HEK293 (cell line): ENCODE measurements around the gene FOXO3.

Experiments
- GLI2 ChIP-seq: fragments of 450-650 bp; formaldehyde crosslinking; IDR thresholded peaks from 2 replicates; pipeline ENCODE4; 2017; ENCODE audit warnings: missing biosample characterization, missing genetic modification characterization, low read depth, borderline replicate concordance
- IKZF3 ChIP-seq: fragments of 450-650 bp; IDR thresholded peaks from 2 replicates; pipeline ENCODE4 v1.5.0; 2018; ENCODE audit warnings: missing biosample characterization, mild to moderate bottlenecking, missing genetic modification characterization, moderate library complexity
- MZF1 ChIP-seq: fragments of 450-650 bp; formaldehyde crosslinking; IDR thresholded peaks from 2 replicates; pipeline ENCODE4 v1.5.1; 2017; ENCODE audit warnings: missing biosample characterization, missing genetic modification characterization, borderline replicate concordance
- WT1 ChIP-seq: fragments of 450-650 bp; formaldehyde crosslinking; IDR thresholded peaks from 2 replicates; pipeline ENCODE4 v1.5.1; 2016; ENCODE audit warnings: missing biosample characterization, missing genetic modification characterization
- YY1 ChIP-seq: fragments of 450-650 bp; formaldehyde crosslinking; IDR thresholded peaks from 2 replicates; pipeline ENCODE4 v1.5.1; 2018; ENCODE audit warnings: missing biosample characterization, missing genetic modification characterization
- ZBTB20 ChIP-seq: fragments of 450-650 bp; formaldehyde crosslinking; IDR thresholded peaks from 2 replicates; pipeline ENCODE4 v1.5.1; 2016; ENCODE audit warnings: missing biosample characterization, missing genetic modification characterization
- ZBTB8A ChIP-seq: fragments of 450-650 bp; formaldehyde crosslinking; IDR thresholded peaks from 2 replicates; pipeline ENCODE4 v1.5.1; 2016; ENCODE audit warnings: missing biosample characterization, missing genetic modification characterization
- ZNF114 ChIP-seq: fragments of 450-650 bp; formaldehyde crosslinking; IDR thresholded peaks from 2 replicates; pipeline ENCODE4 v1.5.0; 2017; ENCODE audit warnings: missing biosample characterization, missing genetic modification characterization
- ZNF202 ChIP-seq: fragments of 450-650 bp; formaldehyde crosslinking; IDR thresholded peaks from 2 replicates; pipeline ENCODE4 v1.5.1; 2016; ENCODE audit warnings: missing biosample characterization, missing genetic modification characterization, borderline replicate concordance
- ZNF324 ChIP-seq: fragments of 450-650 bp; formaldehyde crosslinking; IDR thresholded peaks from 2 replicates; pipeline ENCODE4 v1.5.1; 2016; ENCODE audit warnings: missing biosample characterization, missing genetic modification characterization
- ZNF350 ChIP-seq: fragments of 450-650 bp; formaldehyde crosslinking; IDR thresholded peaks from 2 replicates; pipeline ENCODE4 v1.5.0; 2017; ENCODE audit warnings: missing biosample characterization, mild to moderate bottlenecking, missing genetic modification characterization
- ZNF354C ChIP-seq: fragments of 450-650 bp; formaldehyde crosslinking; IDR thresholded peaks from 2 replicates; pipeline ENCODE4 v1.5.1; 2016; ENCODE audit warnings: missing biosample characterization, missing genetic modification characterization, low read depth, borderline replicate concordance
- ZNF549 ChIP-seq: fragments of 450-650 bp; IDR thresholded peaks from 2 replicates; pipeline ENCODE4 v1.5.1; 2018; ENCODE audit warnings: missing biosample characterization, missing genetic modification characterization, mild to moderate bottlenecking, inconsistent platforms, moderate library complexity
- ZNF621 ChIP-seq: fragments of 450-650 bp; formaldehyde crosslinking; IDR thresholded peaks from 2 replicates; pipeline ENCODE4 v1.5.1; 2017; ENCODE audit warnings: missing biosample characterization, missing genetic modification characterization
- ZNF623 ChIP-seq: fragments of 450-650 bp; formaldehyde crosslinking; IDR thresholded peaks from 2 replicates; pipeline ENCODE4 v1.5.1; 2016; ENCODE audit warnings: missing biosample characterization, missing genetic modification characterization
- ZNF658 ChIP-seq: fragments of 450-650 bp; formaldehyde crosslinking; IDR thresholded peaks from 2 replicates; pipeline ENCODE4; 2016; ENCODE audit warnings: missing biosample characterization, missing genetic modification characterization
- ZNF670 ChIP-seq: fragments of 450-650 bp; formaldehyde crosslinking; IDR thresholded peaks from 2 replicates; pipeline ENCODE4 v1.5.1; 2016; ENCODE audit warnings: missing biosample characterization, missing genetic modification characterization, low read depth
- ZNF76 ChIP-seq: fragments of 450-650 bp; formaldehyde crosslinking; IDR thresholded peaks from 2 replicates; pipeline ENCODE4; 2016; ENCODE audit warnings: low read depth, missing biosample characterization, missing genetic modification characterization, borderline replicate concordance
- ZNF768 ChIP-seq: fragments of 450-650 bp; formaldehyde crosslinking; IDR thresholded peaks from 2 replicates; pipeline ENCODE4 v1.5.1; 2018; ENCODE audit warnings: missing biosample characterization, mild to moderate bottlenecking, missing genetic modification characterization
- TF ChIP-seq, protein P1 (sequence below): fragments of 450-650 bp; formaldehyde crosslinking; IDR thresholded peaks from 2 replicates; pipeline ENCODE4 v1.5.1; 2017; ENCODE audit warnings: missing biosample characterization, missing genetic modification characterization
- TF ChIP-seq, protein P2 (sequence below): fragments of 450-650 bp; formaldehyde crosslinking; IDR thresholded peaks from 2 replicates; pipeline ENCODE4 v1.5.1; 2016; ENCODE audit warnings: missing biosample characterization, missing genetic modification characterization, borderline replicate concordance
- TF ChIP-seq, protein P3 (sequence below): fragments of 450-650 bp; IDR thresholded peaks from 2 replicates; pipeline ENCODE4 v1.5.1; 2018; ENCODE audit warnings: missing biosample characterization, mild to moderate bottlenecking, missing genetic modification characterization
- TF ChIP-seq, protein P4 (sequence below): fragments of 450-650 bp; formaldehyde crosslinking; IDR thresholded peaks from 2 replicates; pipeline ENCODE4 v1.5.1; 2016; ENCODE audit warnings: missing biosample characterization, missing genetic modification characterization
- TF ChIP-seq, protein P5 (sequence below): fragments of 450-650 bp; formaldehyde crosslinking; IDR thresholded peaks from 2 replicates; pipeline ENCODE4 v1.5.1; 2016; ENCODE audit warnings: missing biosample characterization, missing genetic modification characterization
- TF ChIP-seq, protein P6 (sequence below): fragments of 450-650 bp; formaldehyde crosslinking; conservative IDR thresholded peaks from 2 replicates; pipeline ENCODE4 v1.5.1; 2016; ENCODE audit warnings: low read depth, missing biosample characterization, missing genetic modification characterization

The FOXO3 gene

DNA sequence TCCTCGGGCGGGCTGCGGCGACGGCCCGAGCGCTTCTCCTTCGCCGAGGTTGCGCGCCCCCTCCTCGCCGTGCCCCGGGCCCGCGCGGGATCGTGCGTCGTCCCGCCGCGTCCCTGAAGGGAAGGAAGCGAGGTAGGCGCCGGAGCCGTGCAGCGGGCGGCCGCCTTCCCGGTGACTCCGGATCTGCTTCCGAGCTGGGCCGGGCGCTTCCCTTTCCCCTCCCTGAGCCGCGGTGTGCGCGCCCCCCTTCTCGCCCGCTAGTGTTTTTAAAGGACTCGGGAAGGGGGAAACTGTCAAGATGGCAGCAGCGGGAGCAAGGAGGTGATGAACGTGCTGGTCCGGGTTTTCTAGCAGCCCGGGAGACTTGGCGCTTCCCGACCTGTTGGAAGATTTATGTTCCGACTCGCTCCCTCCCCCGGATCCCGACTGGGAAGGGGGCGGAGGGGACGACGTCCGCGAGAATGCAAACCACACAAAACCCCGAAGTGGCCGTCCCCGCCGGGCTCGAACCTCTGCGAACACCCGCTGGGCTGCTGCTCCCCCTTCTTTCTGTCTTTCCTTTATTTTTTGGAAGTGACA is 744 bp upstream of the FOXO3 start (continued):
- TF ChIP-seq, protein P1, sequence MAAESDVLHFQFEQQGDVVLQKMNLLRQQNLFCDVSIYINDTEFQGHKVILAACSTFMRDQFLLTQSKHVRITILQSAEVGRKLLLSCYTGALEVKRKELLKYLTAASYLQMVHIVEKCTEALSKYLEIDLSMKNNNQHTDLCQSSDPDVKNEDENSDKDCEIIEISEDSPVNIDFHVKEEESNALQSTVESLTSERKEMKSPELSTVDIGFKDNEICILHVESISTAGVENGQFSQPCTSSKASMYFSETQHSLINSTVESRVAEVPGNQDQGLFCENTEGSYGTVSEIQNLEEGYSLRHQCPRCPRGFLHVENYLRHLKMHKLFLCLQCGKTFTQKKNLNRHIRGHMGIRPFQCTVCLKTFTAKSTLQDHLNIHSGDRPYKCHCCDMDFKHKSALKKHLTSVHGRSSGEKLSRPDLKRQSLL (tag by site-specific recombination), result peak; percentile 52; the same call in 1 of the 2 replicates
- TF ChIP-seq, protein P2, sequence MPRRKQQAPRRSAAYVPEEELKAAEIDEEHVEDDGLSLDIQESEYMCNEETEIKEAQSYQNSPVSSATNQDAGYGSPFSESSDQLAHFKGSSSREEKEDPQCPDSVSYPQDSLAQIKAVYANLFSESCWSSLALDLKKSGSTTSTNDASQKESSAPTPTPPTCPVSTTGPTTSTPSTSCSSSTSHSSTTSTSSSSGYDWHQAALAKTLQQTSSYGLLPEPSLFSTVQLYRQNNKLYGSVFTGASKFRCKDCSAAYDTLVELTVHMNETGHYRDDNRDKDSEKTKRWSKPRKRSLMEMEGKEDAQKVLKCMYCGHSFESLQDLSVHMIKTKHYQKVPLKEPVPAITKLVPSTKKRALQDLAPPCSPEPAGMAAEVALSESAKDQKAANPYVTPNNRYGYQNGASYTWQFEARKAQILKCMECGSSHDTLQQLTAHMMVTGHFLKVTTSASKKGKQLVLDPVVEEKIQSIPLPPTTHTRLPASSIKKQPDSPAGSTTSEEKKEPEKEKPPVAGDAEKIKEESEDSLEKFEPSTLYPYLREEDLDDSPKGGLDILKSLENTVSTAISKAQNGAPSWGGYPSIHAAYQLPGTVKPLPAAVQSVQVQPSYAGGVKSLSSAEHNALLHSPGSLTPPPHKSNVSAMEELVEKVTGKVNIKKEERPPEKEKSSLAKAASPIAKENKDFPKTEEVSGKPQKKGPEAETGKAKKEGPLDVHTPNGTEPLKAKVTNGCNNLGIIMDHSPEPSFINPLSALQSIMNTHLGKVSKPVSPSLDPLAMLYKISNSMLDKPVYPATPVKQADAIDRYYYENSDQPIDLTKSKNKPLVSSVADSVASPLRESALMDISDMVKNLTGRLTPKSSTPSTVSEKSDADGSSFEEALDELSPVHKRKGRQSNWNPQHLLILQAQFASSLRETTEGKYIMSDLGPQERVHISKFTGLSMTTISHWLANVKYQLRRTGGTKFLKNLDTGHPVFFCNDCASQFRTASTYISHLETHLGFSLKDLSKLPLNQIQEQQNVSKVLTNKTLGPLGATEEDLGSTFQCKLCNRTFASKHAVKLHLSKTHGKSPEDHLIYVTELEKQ (tag by site-specific recombination), result peak; percentile 33; the same call in 1 of the 2 replicates
- TF ChIP-seq ZNF658, result no peak
- TF ChIP-seq, protein P3, sequence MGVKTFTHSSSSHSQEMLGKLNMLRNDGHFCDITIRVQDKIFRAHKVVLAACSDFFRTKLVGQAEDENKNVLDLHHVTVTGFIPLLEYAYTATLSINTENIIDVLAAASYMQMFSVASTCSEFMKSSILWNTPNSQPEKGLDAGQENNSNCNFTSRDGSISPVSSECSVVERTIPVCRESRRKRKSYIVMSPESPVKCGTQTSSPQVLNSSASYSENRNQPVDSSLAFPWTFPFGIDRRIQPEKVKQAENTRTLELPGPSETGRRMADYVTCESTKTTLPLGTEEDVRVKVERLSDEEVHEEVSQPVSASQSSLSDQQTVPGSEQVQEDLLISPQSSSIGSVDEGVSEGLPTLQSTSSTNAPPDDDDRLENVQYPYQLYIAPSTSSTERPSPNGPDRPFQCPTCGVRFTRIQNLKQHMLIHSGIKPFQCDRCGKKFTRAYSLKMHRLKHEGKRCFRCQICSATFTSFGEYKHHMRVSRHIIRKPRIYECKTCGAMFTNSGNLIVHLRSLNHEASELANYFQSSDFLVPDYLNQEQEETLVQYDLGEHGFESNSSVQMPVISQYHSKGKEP (tag by site-specific recombination), result peak; percentile 32
- no peak for TF ChIP-seq ZNF621
- no peak for TF ChIP-seq ZNF768 (tag by site-specific recombination)
- no peak for TF ChIP-seq ZNF549 (tag by site-specific recombination)
- TF ChIP-seq, protein P4, sequence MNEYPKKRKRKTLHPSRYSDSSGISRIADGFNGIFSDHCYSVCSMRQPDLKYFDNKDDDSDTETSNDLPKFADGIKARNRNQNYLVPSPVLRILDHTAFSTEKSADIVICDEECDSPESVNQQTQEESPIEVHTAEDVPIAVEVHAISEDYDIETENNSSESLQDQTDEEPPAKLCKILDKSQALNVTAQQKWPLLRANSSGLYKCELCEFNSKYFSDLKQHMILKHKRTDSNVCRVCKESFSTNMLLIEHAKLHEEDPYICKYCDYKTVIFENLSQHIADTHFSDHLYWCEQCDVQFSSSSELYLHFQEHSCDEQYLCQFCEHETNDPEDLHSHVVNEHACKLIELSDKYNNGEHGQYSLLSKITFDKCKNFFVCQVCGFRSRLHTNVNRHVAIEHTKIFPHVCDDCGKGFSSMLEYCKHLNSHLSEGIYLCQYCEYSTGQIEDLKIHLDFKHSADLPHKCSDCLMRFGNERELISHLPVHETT (tag by site-specific recombination), result peak; percentile 76; the same call in 1 of the 2 replicates
- no peak for TF ChIP-seq ZNF202
- TF ChIP-seq ZNF324 (tag by site-specific recombination), result 0 out of 2 replicates have a peak, but pooled peaks have one; percentile 48
- TF ChIP-seq, protein P5, sequence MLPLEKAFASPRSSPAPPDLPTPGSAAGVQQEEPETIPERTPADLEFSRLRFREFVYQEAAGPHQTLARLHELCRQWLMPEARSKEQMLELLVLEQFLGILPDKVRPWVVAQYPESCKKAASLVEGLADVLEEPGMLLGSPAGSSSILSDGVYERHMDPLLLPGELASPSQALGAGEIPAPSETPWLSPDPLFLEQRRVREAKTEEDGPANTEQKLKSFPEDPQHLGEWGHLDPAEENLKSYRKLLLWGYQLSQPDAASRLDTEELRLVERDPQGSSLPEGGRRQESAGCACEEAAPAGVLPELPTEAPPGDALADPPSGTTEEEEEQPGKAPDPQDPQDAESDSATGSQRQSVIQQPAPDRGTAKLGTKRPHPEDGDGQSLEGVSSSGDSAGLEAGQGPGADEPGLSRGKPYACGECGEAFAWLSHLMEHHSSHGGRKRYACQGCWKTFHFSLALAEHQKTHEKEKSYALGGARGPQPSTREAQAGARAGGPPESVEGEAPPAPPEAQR (tag by site-specific recombination), result no peak; the same call in 1 of the 2 replicates
- TF ChIP-seq GLI2 (tag by site-specific recombination), result no peak
- TF ChIP-seq ZNF76 (tag by site-specific recombination), result peak; percentile 57
- TF ChIP-seq ZNF670 (tag by site-specific recombination), result no peak
- peak; percentile 96 for TF ChIP-seq IKZF3 (tag by site-specific recombination)
- peak; percentile 82 for TF ChIP-seq YY1 (tag by site-specific recombination)
- TF ChIP-seq WT1 (tag by site-specific recombination), result peak; percentile 81
- peak; percentile 56 for TF ChIP-seq ZBTB20 (tag by site-specific recombination)
- peak; percentile 96 for TF ChIP-seq ZBTB8A (tag by site-specific recombination)
- TF ChIP-seq ZNF354C, result no peak
- TF ChIP-seq, protein P6, sequence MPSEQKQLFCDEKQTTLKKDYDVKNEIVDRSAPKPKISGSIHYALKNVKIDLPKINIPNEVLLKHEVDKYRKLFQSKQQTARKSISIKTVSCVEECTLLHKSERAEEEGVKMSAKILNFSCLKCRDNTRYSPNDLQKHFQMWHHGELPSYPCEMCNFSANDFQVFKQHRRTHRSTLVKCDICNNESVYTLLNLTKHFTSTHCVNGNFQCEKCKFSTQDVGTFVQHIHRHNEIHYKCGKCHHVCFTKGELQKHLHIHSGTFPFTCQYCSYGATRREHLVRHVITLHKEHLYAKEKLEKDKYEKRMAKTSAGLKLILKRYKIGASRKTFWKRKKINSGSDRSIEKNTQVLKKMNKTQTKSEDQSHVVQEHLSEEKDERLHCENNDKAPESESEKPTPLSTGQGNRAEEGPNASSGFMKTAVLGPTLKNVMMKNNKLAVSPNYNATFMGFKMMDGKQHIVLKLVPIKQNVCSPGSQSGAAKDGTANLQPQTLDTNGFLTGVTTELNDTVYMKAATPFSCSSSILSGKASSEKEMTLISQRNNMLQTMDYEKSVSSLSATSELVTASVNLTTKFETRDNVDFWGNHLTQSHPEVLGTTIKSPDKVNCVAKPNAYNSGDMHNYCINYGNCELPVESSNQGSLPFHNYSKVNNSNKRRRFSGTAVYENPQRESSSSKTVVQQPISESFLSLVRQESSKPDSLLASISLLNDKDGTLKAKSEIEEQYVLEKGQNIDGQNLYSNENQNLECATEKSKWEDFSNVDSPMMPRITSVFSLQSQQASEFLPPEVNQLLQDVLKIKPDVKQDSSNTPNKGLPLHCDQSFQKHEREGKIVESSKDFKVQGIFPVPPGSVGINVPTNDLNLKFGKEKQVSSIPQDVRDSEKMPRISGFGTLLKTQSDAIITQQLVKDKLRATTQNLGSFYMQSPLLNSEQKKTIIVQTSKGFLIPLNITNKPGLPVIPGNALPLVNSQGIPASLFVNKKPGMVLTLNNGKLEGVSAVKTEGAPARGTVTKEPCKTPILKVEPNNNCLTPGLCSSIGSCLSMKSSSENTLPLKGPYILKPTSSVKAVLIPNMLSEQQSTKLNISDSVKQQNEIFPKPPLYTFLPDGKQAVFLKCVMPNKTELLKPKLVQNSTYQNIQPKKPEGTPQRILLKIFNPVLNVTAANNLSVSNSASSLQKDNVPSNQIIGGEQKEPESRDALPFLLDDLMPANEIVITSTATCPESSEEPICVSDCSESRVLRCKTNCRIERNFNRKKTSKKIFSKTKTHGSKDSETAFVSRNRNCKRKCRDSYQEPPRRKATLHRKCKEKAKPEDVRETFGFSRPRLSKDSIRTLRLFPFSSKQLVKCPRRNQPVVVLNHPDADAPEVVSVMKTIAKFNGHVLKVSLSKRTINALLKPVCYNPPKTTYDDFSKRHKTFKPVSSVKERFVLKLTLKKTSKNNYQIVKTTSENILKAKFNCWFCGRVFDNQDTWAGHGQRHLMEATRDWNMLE, result no peak
- TF ChIP-seq ZNF623 (tag by site-specific recombination), result peak; percentile 33; the same call in 1 of the 2 replicates
- TF ChIP-seq ZNF114 (tag by site-specific recombination), result no peak
- TF ChIP-seq ZNF350, result no peak
- TF ChIP-seq MZF1, result peak; percentile 59; the same call in 1 of the 2 replicates
